Fibroblast of villous mesenchyme (primary cell): ENCODE results near the gene TFR2. TPM values are rescaled to one million over a fixed set of nuclear protein-coding genes. Genes with fewer than 3 reads are reported as not detected.

Experiments
- DNase-seq: peaks from one replicate; pipeline ENCODE4 v3.0.0-alpha.2; 2010; ENCODE audit warnings: low read depth
- H3K4me3 ChIP-seq: 2 replicates; pipeline ENCODE4 v1.5.1; 2011; ENCODE audit warnings: low read depth, mild to moderate bottlenecking, low read length
- total RNA-seq: library from RNA; depleted of rRNA; stranded (reverse); fragments of >200 nt; gene quantifications from 2 replicates; pipeline ENCODE4 v1.2.3, GENCODE V29; 2012
- TF ChIP-seq, protein P1 (sequence below): IDR thresholded peaks from 2 replicates; pipeline ENCODE4 v1.5.1; 2012; ENCODE audit warnings: low read depth, mild to moderate bottlenecking, low read length; ENCODE audit not compliant: insufficient read depth

Gene TFR2
- total RNA-seq, 1 donor: 0.43 TPM

DNA sequence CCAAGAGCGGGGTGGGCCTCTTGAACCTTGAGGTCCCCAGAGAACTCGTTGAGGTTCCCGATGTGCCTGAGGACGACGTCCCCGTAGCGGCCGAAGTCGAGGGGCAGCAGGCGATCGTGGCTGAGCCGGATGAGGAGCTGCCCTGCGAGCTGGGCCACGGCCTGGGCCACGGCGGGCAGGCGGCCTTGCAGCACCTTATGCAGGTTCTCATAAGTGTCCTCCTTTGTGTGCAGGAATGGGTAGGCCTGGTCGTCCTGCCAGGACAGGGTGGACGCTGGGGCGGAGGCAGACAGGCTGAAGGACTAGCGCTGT is 14.2 kb downstream of the TFR2 start:
- no peak for DNase-seq
- H3K4me3 ChIP-seq: no peak overlapping the region
- TF ChIP-seq, protein P1, sequence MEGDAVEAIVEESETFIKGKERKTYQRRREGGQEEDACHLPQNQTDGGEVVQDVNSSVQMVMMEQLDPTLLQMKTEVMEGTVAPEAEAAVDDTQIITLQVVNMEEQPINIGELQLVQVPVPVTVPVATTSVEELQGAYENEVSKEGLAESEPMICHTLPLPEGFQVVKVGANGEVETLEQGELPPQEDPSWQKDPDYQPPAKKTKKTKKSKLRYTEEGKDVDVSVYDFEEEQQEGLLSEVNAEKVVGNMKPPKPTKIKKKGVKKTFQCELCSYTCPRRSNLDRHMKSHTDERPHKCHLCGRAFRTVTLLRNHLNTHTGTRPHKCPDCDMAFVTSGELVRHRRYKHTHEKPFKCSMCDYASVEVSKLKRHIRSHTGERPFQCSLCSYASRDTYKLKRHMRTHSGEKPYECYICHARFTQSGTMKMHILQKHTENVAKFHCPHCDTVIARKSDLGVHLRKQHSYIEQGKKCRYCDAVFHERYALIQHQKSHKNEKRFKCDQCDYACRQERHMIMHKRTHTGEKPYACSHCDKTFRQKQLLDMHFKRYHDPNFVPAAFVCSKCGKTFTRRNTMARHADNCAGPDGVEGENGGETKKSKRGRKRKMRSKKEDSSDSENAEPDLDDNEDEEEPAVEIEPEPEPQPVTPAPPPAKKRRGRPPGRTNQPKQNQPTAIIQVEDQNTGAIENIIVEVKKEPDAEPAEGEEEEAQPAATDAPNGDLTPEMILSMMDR: no peak

DNA sequence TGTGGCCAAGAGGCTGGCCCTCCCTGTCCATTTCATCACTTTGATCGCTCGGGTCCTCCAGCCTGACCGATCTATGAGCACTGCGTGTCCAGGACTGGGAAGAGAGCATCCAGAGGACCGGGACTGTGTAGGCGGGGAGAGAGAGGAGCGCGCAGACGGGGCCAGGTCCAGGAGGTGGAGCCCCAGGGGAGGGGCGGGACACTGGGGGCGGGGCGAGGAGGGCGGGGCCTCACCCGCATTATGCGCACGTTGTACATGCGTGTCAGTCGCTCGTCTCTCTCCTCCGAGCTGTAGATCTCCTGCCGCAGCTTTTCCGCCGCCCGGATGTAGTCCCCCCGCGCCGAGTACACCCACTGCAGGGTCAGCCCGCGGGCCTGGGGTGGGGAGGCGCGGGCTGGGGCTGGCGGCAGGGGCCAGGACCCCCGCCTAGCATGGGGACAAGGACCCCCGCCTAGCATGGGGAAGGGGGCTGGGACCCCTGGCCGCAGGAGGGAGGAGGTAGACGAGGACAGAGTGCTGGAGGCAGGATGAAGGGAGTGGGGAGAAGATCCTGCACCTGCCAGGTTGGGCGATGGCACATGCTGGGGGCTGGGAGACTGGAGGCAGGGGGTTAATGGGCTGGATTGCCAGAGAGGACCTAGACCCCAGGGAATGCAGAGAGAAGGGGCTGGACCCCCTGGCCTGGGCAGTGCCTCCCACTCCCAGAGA is 14.7 kb downstream of the TFR2 start:
- peak; percentile 75 for DNase-seq
- H3K4me3 ChIP-seq: peak overlapping the region; percentile 32
- TF ChIP-seq, protein P1: no peak

DNA sequence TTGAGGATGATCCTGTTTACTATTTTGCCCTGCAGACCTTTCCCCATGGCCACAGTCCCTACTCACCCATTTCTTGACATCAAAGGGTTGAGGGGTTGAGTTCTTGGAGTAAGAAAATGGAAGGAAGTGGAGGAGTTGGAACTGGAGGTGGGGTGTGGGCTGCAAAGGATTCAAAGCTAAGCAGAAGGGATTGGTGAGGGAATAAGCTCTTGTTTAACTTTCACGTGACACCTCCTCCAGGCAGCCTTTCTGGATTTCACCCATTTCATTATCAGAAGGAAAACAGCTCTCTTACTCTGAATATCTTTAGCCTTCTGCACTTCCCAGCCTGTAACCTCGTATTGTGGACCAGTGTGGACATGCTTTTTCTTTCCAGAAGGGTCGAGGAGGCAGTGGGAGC is 15.3 kb downstream of the TFR2 start:
- no peak for DNase-seq
- TF ChIP-seq, protein P1: no peak
- H3K4me3 ChIP-seq: peak overlapping the region; percentile 27

DNA sequence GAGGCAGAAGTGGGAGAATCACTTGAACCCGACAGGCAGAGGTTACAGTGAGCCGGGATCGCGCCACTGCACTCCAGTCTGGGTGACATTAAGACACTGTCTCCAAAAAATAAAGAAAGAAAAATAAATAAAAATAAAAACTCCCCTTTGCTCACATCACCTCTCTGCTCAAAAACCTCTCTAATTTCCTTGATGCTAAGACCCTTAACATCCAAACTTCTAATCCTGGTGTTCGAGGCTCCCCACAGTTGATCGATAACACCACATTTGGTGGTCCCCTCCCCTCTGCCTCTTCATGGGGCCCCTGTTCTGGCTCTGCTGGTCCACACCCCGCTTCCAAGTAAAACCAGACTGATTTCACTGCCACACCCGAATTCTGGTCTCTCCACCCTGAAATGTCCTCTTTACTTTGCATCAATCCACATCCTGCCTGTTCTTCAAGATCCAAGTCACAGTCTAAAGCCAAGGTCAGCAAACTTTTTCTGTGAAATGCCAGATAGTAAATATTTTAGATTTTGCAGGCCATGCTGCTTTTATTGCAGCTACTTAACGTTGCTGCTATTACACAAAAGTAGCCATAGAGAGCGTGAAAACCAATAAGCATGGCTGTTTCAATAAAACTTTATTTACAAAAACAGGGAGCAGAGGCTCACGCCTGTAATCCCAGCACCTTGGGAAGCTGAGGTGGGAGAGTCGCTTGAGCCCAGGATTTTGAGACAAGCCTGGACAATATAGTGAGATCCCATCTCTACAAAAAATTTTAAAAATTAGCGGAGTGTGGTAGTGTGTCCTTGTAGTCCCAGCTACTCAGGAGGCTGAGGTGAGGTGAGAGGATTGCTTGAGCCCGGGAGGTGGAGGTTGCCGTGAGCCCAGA is 17.2 kb downstream of the TFR2 start:
- TF ChIP-seq, protein P1: no peak
- H3K4me3 ChIP-seq: no peak overlapping the region
- DNase-seq: no peak

DNA sequence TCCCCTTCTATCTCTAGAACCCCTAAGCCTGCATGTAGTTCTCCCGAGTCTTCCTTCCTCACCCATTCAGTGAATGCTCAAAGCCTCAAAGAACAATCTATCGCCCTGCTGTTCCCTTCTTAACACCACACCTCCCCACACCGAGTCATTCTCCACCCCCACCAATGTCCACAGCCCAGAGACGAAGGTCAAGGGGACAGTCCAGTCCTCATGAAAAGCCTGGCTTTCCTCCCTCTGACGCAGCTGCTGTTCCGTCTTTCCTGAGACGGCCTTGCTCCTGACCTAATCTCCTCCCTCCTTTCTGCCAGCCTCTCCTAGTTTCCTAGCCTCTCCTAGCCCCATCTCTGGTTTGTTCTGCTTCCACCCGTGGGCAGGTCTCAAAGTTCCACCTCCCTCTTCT is 19.8 kb downstream of the TFR2 start:
- H3K4me3 ChIP-seq: no peak overlapping the region
- TF ChIP-seq, protein P1: no peak
- DNase-seq: no peak

DNA sequence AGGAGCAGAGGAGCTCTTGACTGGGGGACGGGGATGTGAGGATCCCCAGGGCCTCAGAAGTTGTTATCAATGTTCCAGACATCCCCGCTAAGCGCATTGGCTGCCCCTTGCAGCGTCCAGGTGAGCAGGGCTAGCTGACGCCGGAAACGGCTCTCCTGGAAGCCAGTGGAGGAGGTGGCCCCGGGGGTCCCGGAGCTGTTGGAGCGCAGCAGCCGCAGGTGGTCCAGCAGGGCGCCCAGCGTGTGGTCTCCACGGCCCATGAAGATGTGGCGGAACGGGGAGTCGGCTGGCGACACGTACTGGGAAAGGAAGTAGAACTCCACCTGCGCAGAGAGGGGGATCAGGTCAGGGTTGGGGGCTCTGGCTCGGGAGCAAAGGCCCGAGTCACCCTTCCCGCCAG is 20.5 kb downstream of the TFR2 start:
- TF ChIP-seq, protein P1: no peak
- no peak for DNase-seq
- no peak overlapping the region for H3K4me3 ChIP-seq

DNA sequence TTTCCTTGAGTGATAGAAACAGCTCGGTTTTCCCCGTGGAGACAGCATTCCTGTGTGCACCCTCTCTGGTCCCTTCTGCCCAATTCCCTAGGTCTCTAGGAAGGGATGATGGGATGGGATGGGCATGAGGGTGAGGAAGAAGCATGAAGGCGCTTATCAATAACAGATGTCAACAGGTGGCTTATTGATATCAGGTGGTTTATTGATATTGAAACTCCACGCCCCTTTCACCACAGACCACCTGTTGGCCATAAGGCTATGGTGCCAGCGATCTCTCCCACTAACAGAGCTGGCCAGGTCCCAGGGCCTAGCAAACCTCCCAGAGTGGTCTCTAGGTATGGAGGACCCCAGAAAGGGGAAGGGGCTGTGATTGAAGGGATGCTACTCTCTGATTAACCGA is 21.1 kb downstream of the TFR2 start:
- no peak for DNase-seq
- TF ChIP-seq, protein P1: no peak
- no peak overlapping the region for H3K4me3 ChIP-seq
